ENCODE measurements around the gene PPP1R14B.

GRCh38 chr11:64230985-64231365 is 15.8 kb downstream of the PPP1R14B start:
- TF ChIP-seq CTCF (IDR thresholded peaks at IDR 0.05; ENCODE audit: low read length): no peak
- no peak for TF ChIP-seq EZH2phosphoT487 (IDR thresholded peaks at IDR 0.05; ENCODE audit: low read length)
- TF ChIP-seq EZH2 (optimal IDR thresholded peaks at IDR 0.05; ENCODE audit: low read depth, low read length): no peak

All from MM.1S (cell line).